Stimulated activated CD4-positive, alpha-beta T cell treated with anti-CD3 and anti-CD28 coated beads, TNF-alpha, amount 100 ng/mL, for 1 hour (primary cell): ENCODE results near the gene USP15.
A peak's percentile ranks its signal among the peaks of the same experiment; 100 is the strongest.
"Not testable (repeated sequence)": the region's sequence is repeated elsewhere in the genome, so short reads cannot be mapped to it uniquely, and the experiment has no call there.

Experiments used
- DNase-seq, 3 donors: peaks; one replicate each; pipeline ENCODE4 v3.0.0-alpha.2; 2020; ENCODE audit warnings: low read depth in 3 of 3, low spot score in 1 of 3

USP15 gene

DNA sequence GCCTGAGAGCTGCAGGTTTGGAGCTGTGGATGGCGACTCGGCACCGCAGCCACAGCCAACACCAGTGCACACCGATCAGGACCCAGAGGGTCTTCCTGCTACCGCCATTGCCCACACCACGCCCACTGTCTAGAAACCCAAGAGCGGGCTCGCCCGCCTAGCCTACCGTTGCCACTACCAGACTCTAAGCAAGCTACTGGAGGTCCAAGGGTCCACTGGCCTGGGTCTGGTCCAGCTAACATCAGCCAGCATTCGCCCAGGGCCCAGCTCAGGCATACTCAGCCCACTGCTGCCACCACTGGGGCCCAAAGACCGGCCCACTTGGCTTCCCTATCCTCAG, 175.9 kb downstream of the USP15 start:
- DNase-seq = no peak

DNA sequence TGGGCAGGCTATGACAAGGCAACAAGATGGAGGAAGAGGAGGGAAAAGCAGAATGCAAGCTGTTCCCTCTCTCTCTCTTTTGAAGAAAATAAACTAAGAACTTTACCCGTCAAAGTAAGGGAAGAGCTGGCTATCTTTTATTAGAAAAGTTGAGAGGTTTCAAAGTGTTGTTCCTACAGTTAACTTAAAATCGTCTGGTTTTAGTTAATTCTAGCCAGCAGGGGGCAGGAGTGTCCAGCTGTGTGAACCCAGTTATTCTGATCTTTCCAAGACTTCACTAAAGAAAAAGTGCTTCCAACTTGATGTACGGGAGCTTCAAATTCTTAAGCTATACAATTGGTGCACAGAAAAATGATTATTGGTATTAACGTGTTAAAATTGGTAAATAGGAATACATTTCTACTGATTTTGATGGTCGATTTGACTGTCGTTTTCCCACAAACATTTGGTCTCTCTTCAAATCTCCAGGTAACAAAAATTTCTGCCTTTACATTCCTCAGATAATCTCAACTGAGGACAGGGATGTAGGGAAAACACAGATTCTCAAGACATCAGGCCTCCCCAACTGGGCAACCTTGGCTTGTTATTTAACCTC, 178.0 kb downstream of the USP15 start:
- DNase-seq = peak in 1 of 3 donors; percentile 12

DNA sequence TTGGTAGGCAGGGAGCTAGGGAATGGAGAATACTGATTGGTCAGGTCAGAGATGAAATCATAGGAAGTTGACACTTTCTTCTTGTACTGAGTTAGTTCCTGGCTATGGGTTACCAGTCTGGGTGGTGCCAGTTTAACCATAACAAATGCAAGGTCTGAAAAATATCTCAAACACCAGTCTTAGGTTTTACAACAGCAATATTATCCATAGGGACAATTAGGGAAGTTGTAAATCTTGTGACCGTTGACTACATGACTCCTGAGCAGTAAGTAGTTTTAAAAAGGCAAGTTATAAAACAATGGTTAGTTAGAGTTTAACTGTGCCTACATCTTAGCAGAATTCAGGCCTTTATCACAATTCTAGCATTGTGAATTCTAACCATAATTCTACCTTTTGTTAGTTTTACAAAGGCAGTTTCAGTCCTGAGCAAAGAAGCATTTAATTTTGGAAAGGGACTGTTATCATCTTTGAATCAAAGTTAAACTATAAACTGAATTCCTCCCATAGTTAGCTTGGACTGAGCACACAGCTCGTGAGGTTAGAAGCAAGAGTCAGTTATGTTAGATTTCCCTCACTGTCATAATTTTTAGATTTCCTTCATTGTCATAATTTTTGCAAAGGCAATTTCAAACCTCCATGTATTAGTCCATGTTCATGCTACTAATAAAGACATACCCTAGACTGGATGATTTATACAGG, 186.7 kb downstream of the USP15 start:
- DNase-seq = no peak

DNA sequence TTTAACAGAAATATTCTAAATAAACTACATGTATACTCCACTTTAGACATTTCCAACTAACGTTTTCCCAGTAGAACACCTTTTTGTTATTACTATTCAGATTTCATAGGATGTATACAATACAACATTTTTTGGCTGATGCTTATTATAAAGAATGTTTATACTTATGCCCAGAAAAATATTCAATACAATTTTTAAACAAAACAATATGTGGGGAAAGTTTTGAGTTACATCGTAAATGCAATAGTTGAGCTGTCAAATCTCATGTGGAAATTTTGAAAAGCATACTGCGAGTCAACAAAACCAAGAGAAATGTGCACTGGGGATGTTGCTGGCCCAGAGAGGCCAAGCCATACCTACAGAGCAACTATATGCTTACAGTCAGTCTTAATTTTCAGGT, 188.2 kb downstream of the USP15 start:
- DNase-seq = no peak

DNA sequence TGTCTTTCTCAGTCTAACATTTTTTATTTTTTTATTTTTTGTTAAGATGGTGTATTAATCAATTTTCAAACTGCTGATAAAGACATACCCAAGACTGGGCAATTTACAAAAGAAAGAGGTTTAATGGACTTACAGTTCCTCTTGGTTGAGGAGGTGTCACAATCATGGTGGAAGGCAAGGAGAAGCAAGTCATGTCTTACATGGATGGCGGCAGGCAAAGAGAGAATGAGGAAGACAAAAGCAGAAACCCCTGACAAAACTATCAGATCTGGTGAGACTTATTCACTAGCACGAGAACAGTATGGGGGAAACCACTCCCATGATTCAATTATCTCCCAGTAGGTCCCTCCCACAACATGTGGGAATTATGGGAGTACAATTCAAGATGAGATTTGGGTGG, 195.2 kb downstream of the USP15 start:
- not testable (repeated sequence) for DNase-seq

DNA sequence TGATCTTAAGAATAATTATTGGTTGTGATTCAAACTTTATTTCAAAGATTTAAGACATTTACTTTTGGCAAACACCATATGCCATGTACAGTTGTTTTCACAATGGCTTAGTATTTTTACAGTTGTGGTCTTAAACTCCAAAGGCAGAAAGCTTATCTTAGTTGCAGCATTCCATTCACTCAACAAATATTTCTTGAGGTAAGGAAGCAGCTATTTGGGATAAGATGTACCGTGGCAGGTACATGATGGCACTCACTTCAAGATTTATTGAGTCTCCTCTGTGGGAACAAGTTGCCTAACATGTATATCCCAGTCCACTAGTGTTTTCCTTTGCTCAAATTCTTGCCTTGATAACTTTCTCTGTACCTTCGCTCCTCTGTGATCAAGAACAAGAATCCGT, 198.4 kb downstream of the USP15 start:
- DNase-seq = no peak

DNA sequence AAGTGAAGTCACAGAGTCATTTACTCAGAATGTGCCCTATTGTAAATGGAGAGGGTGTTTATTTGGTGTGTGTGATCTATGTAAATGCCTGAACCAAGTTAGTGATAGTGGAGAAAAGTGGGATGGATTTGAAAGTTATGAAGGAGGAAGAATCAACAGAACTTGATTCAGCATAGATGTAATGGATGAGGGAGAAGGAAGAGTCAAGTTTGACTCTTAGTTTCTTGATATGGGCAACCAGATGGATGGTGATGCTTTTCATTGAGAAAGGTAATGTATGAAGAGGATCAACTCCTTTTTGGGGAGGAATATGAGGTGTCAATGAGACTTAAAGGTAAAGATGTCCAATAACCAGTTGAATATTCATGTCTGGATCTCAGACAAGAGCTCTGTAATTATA, 199.8 kb downstream of the USP15 start:
- DNase-seq = no peak

DNA sequence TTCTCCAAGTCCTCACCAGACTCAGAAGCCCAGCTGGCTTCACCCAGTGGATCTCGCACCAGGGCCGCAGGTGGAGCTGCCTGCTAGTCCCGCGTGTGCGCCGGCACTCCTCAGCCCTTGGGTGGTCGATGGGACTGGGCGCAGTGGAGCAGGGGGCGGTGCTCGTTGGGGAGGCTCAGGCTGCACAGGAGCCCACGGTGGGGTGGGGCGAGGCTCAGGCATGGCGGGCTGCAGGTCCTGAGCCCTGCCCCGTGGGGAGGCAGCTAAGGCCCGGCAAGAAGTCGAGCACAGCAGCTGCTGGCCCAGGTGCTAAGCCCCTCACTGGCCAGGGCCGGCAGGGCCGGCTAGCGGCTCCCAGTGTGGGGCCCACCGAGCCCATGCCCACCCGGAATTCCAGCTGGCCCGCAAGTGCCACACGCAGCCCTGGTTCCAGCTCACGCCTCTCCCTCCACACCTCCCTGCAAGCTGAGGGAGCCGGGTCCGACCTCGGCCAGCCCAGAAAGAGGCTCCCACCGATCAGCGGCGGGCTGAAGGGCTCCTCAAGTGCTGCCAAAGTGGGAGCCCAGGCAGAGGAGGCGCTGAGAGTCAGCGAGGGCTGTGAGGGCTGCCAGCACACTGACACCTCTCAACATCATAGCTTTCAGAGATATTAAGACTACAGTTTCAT, 201.1 kb downstream of the USP15 start:
- not testable (repeated sequence) for DNase-seq

DNA sequence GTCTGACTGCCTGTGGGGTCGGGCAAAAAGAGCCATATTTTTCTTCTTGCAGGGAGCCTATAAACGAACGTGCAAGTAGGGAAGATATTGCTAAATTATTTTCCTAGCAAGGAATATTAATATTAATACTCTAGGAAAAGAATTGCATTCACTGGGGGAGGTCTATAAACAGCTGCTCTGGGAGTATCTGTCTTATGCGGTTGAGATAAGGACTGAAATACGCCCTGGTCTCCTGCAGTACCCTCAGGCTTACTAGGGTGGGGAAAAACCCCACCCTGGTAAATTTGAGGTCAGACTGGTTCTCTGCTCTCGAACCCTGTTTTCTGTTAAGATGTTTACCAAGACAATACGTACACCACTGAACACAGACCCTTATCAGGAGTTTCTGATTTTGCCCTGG, 203.0 kb downstream of the USP15 start:
- not testable (repeated sequence) for DNase-seq
